Mesothelial cell of epicardium (in vitro differentiated cells): ENCODE data around the gene BRIP1. TPM values are rescaled to one million over a fixed set of nuclear protein-coding genes. Genes with fewer than 3 reads are reported as not detected.

Experiments
- DNase-seq, 2 experiments: peaks; one replicate each; pipeline ENCODE4 v3.0.0; 2021; ENCODE audit warnings: low spot score in 2 of 2; ENCODE audit not compliant: unreplicated experiment in 2 of 2
- H3K27ac Mint-ChIP-seq: 2 replicates; pipeline ENCODE4 v1.8.0; 2021; ENCODE audit warnings: mixed read lengths
- H3K27me3 Mint-ChIP-seq: 2 replicates; pipeline ENCODE4 v1.8.0; 2021; ENCODE audit warnings: low read depth, mixed read lengths
- H3K36me3 Mint-ChIP-seq: 2 replicates; pipeline ENCODE4 v1.8.0; 2021; ENCODE audit warnings: mixed read lengths
- H3K4me1 Mint-ChIP-seq: 2 replicates; pipeline ENCODE4 v1.8.0; 2021; ENCODE audit warnings: mixed read lengths
- H3K4me3 Mint-ChIP-seq: 2 replicates; pipeline ENCODE4 v1.8.0; 2021; ENCODE audit warnings: mild to moderate bottlenecking, moderate library complexity, mixed read lengths
- H3K9me3 Mint-ChIP-seq: 2 replicates; pipeline ENCODE4 v1.8.0; 2021; ENCODE audit warnings: mixed read lengths
- CTCF ChIP-seq: fragments of 200-600 bp; sonication (generic); IDR thresholded peaks from one replicate; pipeline ENCODE4 v1.5.0; 2021; ENCODE audit warnings: antibody characterized with exemption; ENCODE audit not compliant: unreplicated experiment
- total RNA-seq: library from RNA; stranded (reverse); gene quantifications from 3 replicates; pipeline ENCODE4 v1.2.1, GENCODE V29; 2021

BRIP1 gene
- total RNA-seq, result 12.3 to 13.3 TPM (median 12.8 TPM) in 3 replicates

GRCh38 chr17:61862975-61863800 lies at the start of gene BRIP1:
TSS of gene BRIP1 (minus strand) at chr17:61863528. CDS start at chr17:61861539, 1,989 bp downstream.
- H3K9me3 Mint-ChIP-seq, result no peaks in the 10 kb centered on the region

GRCh38 chr17:61908292-61909037 lies 45.1 kb upstream of the BRIP1 start:
- Mint-ChIP-seq H3K27ac (no peak overlapping the region), H3K9me3 (peaks cover 3% of the 10 kb centered on the region), H3K27me3 (no peaks in the 10 kb centered on the region), H3K4me1 (no peaks in the 10 kb centered on the region), H3K36me3 (peaks cover 30% of the 10 kb centered on the region), H3K4me3 (no peak overlapping the region)
- TF ChIP-seq CTCF, result no peak
- DNase-seq, result no peak

More at GRCh38 chr17:61862975-61863800, at the start of gene BRIP1:
- H3K27ac Mint-ChIP-seq, result peak within 1 kb of the TSS; percentile 98
- H3K27me3 Mint-ChIP-seq, result no peaks in the 10 kb centered on the region
- DNase-seq, result peak; percentile 78 to 85
- H3K4me3 Mint-ChIP-seq, result peak within 1 kb of the TSS; percentile 94
- peaks cover 26% of the 10 kb centered on the region for H3K4me1 Mint-ChIP-seq
- no peaks in the 10 kb centered on the region for H3K36me3 Mint-ChIP-seq
- TF ChIP-seq CTCF, result no peak

GRCh38 chr17:61907361-61907760 lies 44.0 kb upstream of the BRIP1 start:
- no peak for DNase-seq
- H3K4me1 Mint-ChIP-seq, result no peaks in the 10 kb centered on the region
- no peaks in the 10 kb centered on the region for H3K27me3 Mint-ChIP-seq
- H3K4me3 Mint-ChIP-seq, result no peak overlapping the region
- peaks cover 3% of the 10 kb centered on the region for H3K9me3 Mint-ChIP-seq
- H3K36me3 Mint-ChIP-seq, result peaks cover 37% of the 10 kb centered on the region
- H3K27ac Mint-ChIP-seq, result no peak overlapping the region
- no peak for TF ChIP-seq CTCF

- DNase-seq, result no peak
- Mint-ChIP-seq H3K4me1 (no peaks in the 10 kb centered on the region), H3K4me3 (no peak overlapping the region), H3K27ac (no peak overlapping the region), H3K36me3 (peaks cover 37% of the 10 kb centered on the region), H3K27me3 (no peaks in the 10 kb centered on the region), H3K9me3 (no peaks in the 10 kb centered on the region)
- TF ChIP-seq CTCF, result no peak
These were observed 40.9 kb upstream of the BRIP1 start for GRCh38 chr17:61904094-61904710.

GRCh38 chr17:61903251-61903650 lies 39.9 kb upstream of the BRIP1 start:
- no peaks in the 10 kb centered on the region for H3K27me3 Mint-ChIP-seq
- DNase-seq, result no peak
- H3K9me3 Mint-ChIP-seq, result no peaks in the 10 kb centered on the region
- H3K4me3 Mint-ChIP-seq, result no peak overlapping the region
- peaks cover 41% of the 10 kb centered on the region for H3K36me3 Mint-ChIP-seq
- no peaks in the 10 kb centered on the region for H3K4me1 Mint-ChIP-seq
- H3K27ac Mint-ChIP-seq, result no peak overlapping the region
- no peak for TF ChIP-seq CTCF
